Stimulated activated CD4-positive, alpha-beta T cell treated with anti-CD3 and anti-CD28 coated beads, TNF-alpha, amount 100 ng/mL, for 4 hours (primary cell): ENCODE results near the gene KNSTRN.

Experiments
- DNase-seq, 3 experiments: peaks; one replicate each; pipeline ENCODE4 v3.0.0-alpha.2; 2020; ENCODE audit warnings: low read depth in 3 of 3

KNSTRN gene

GRCh38 chr15:40429068-40429710, 46.7 kb downstream of the KNSTRN start:
- DNase-seq = no peak

GRCh38 chr15:40430271-40430805, 47.8 kb downstream of the KNSTRN start:
- no peak for DNase-seq

GRCh38 chr15:40435023-40435709, 52.6 kb downstream of the KNSTRN start:
- DNase-seq = no peak

- no peak for DNase-seq
Measured at GRCh38 chr15:40435710-40436089, 53.2 kb downstream of the KNSTRN start.

- DNase-seq = no peak
Measured at GRCh38 chr15:40436116-40436891, 53.8 kb downstream of the KNSTRN start.

GRCh38 chr15:40436892-40437751, 54.6 kb downstream of the KNSTRN start:
- DNase-seq = no peak

- DNase-seq = no peak
Measured at GRCh38 chr15:40437752-40438687, 55.5 kb downstream of the KNSTRN start.

GRCh38 chr15:40438712-40439111, 56.2 kb downstream of the KNSTRN start:
- no peak for DNase-seq

- no peak for DNase-seq
Measured at GRCh38 chr15:40439461-40439959, 57.0 kb downstream of the KNSTRN start.

- peak in 1 of 3 experiments; percentile 23 for DNase-seq
Measured at GRCh38 chr15:40439960-40440742, 57.6 kb downstream of the KNSTRN start.

GRCh38 chr15:40440743-40441564, 58.4 kb downstream of the KNSTRN start, which contains the start of gene BAHD1:
TSS of gene BAHD1 (plus strand) at chr15:40440953. CDS start at chr15:40458465, 17,512 bp downstream.
- peak; percentile 91 to 93 (median 92) for DNase-seq

- DNase-seq = no peak
Measured at GRCh38 chr15:40441565-40442531, 59.3 kb downstream of the KNSTRN start.

- DNase-seq = no peak
Measured at GRCh38 chr15:40443255-40443654, 60.7 kb downstream of the KNSTRN start.

GRCh38 chr15:40443846-40444245, 61.3 kb downstream of the KNSTRN start:
- DNase-seq = no peak
